GM12892 (cell line): ENCODE results near the gene CADM1.

Experiments
- POLR2A ChIP-seq: IDR thresholded peaks from 2 replicates; pipeline ENCODE4 v1.6.1; 2011; ENCODE audit warnings: low read depth, low read length, control low read depth
- POLR2AphosphoS5 ChIP-seq: IDR thresholded peaks from 2 replicates; pipeline ENCODE4 v1.6.1; 2011; ENCODE audit warnings: low read depth, low read length, control low read depth
- TAF1 ChIP-seq: IDR thresholded peaks from 2 replicates; pipeline ENCODE4 v1.6.1; 2011; ENCODE audit warnings: low read depth, mild to moderate bottlenecking, control low read depth, low read length, borderline replicate concordance

GRCh38 chr11:115391160-115391559, 113.1 kb downstream of the CADM1 start:
- TF ChIP-seq POLR2A (no peak), TAF1 (no peak), POLR2AphosphoS5 (no peak)
